Measurements from ENCODE around the gene TMEM151A.

The TMEM151A gene

DNA sequence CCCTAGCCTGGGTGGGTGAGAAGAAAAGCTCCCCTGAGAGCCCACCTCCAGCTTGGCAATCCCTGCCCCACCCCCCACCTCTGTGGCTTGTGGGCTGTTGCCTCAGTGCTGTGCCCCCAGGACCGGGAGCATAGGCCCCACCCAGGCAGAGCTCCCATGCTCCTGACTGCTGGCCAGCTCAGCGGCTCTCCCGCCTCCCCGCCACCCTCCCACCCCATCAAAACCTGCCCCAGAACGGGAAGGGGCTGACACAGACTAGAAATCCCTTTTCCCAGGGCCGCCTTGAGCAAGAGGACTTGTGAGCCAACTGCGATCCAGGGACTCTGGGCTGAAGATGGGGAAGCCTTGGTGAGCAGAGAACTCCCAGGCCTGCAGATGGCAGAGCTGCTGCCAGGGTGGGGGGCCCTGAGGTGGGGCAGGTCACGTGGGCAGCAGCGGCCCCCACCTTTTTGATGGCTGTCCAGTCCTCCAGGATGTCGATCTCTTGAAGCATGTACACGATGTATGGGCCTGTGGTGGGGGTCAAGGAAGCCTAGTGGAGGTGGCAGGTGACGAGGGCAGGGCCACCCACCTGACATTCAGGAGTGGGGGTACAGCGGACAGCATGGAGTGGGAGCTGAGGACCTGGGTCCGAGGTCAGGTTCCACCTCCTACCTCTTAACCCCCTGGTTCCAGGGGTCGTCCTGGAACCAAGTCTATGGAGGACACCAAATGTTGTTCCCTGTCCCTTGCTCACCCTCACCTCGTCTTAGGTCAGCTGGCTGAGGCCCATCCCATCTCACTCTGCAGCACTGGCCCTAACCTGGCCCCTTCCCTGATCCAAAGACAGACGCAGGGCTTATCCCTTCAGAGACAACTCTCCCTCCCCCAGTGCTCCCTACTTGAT, 46.8 kb downstream of the TMEM151A start:
- DNase-seq: no peak

DNA sequence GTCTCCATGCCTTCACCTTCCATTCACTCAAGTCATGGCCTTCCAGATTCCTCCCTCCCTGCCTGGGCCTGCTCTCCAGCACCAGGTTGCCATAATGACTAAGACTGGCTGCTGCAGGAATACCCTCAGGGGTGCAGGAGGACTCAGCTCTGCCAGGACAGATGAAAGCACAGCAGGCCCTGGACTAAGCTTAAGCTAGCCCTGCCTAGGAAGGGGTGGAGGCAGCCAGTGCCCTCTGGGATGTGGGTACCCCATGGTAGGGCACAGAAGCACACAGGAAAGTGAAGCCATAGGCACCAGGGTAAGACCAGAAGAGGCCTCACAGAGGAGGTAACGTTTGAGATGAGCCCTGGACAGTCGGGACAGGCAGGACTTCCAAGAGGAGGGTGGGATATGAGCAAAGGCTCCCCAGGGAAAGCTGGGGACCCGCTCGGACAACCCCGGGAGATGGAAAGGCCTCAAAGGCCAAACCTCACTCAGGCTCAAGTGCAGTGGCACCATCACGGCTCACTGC, 47.5 kb downstream of the TMEM151A start:
- no peak for DNase-seq

DNA sequence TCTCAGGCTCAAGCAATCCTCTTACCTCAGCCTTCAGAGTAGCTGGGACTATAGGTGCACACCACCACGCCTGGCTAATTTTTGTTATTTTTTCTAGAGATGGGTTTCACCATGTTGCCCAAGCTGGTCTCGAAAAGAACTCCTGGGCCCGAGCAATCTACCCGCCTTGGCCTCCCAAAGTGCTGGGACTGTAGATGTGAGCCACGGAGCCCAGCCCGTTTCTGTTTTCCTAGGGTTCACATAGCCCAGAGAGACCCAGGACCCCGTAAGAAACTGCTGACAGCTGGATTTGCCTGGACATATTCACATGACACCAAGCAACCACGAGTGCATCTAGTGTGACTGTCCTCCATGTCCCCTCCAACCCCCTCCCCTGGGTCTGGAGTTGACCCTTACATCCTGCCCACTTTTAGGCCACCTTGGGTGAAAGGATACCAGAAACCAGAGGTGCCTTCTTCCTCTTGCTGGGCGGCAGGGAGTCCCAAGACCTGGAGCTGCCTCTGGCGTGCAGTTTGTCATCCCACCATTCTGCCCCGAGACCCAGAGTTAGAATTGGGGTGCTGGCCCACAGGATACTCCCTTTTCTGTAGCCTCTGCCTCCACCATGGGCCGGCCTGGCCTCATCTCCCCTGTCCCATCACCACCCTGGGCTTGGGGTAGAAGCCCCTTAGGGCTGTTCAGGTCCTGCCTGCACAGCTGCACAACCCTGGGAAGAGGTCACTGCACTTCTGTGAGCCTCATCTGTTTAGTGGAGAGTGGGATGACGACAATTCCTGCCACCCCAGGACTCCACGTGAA, 48.2 kb downstream of the TMEM151A start:
- no peak for DNase-seq

- DNase-seq: no peak
Observed at GRCh38 chr11:66340596-66341501, 49.2 kb downstream of the TMEM151A start.

- DNase-seq: no peak
Observed at GRCh38 chr11:66341502-66342126, 49.9 kb downstream of the TMEM151A start.

DNA sequence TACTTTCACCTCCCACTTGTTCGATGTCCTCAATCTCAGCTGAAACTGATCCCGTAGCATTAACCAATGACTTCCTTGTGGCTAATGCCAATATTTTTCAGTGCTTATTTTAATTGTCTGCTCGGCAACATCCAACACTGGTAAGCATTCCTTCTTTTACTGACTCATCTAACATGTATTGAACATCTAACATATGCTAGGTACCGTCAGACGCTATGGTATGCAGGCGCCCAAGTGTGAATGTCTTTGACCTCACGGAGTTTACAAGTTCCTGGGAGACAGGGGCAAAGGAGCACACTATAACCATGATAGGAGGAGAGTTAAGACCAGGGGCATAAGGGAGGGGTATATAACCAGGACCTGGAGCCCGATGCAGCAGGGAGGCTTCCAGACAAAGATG, 51.5 kb downstream of the TMEM151A start:
- no peak for DNase-seq

- DNase-seq: peak; percentile 95
Observed at GRCh38 chr11:66344550-66345315, 53.0 kb downstream of the TMEM151A start, which contains the start of gene BRMS1. Gene BRMS1, minus strand, starts transcription at chr11:66345104. Its CDS starts 2,870 bp downstream, at chr11:66342234.

- DNase-seq: no peak
Observed at GRCh38 chr11:66345316-66345649, 53.6 kb downstream of the TMEM151A start.

All from NCI-H774 (cell line).